Endothelial cell of umbilical vein (primary cell): ENCODE measurements around the gene TSPAN18. TPM values are rescaled to one million over a fixed set of nuclear protein-coding genes. Genes with fewer than 3 reads are reported as not detected.

Source experiments
- BruUV-seq: library from RNA; stranded (reverse); fragments of 400-500 nt; replicated peaks from 2 replicates; lab custom pipeline; 2021; lab: Mats Ljungman, UMichigan
- CTCF ChIA-PET: fragments of 300-600, 350-600 bp; sonication (Branson Sonifier 250); formaldehyde crosslinking; loops from one replicate; lab custom pipeline; 2021; ENCODE audit warnings: antibody characterized with exemption, inconsistent platforms; lab: Charles Lee
- POLR2A ChIA-PET: fragments of 300-600, 350-600 bp; sonication (Branson Sonifier 250); formaldehyde crosslinking; loops from one replicate; lab custom pipeline; 2021; ENCODE audit warnings: antibody characterized with exemption, inconsistent platforms; lab: Charles Lee
- DNase-seq: peaks from one replicate; pipeline ENCODE4 v3.0.0-alpha.2; 2011; ENCODE audit warnings: low read depth, low spot score
- FAIRE-seq: peaks from 2 replicates; lab custom pipeline; 2011; peaks lifted over from hg19 to GRCh38; lab: Jason Lieb, UNC
- H2AFZ ChIP-seq: 2 replicates; pipeline ENCODE4 v1.6.0; 2012; ENCODE audit warnings: low read depth, low read length, control low read depth, inconsistent platforms
- H3K27ac ChIP-seq: 2 replicates; pipeline ENCODE4 v1.5.1; 2011; ENCODE audit warnings: low read depth, mild to moderate bottlenecking, control low read depth, low read length, moderate library complexity; ENCODE audit not compliant: insufficient read depth
- H3K27me3 ChIP-seq, 2 experiments: 2 replicates each; pipeline versions ENCODE4 v1.6.0 to v1.6.1; 2011; ENCODE audit warnings: low read length in 2 of 2, mixed read lengths in 1 of 2; ENCODE audit not compliant: control insufficient read depth in 2 of 2, insufficient read depth in 2 of 2
- H3K36me3 ChIP-seq, 2 experiments: 2 replicates in 1 of 2; 3 replicates in 1 of 2; pipeline ENCODE4 v1.5.1; 2011; ENCODE audit warnings: low read length in 2 of 2, mild to moderate bottlenecking in 1 of 2, moderate library complexity in 1 of 2; ENCODE audit not compliant: control insufficient read depth in 2 of 2, insufficient read depth in 2 of 2; ENCODE audit errors: extremely low read depth in 1 of 2
- H3K4me1 ChIP-seq: 3 replicates; pipeline ENCODE4 v1.5.1; 2011; ENCODE audit warnings: mild to moderate bottlenecking, low read length; ENCODE audit not compliant: control insufficient read depth, insufficient read depth; ENCODE audit errors: extremely low read depth
- H3K4me2 ChIP-seq: 2 replicates; pipeline ENCODE4 v1.6.1; 2011; ENCODE audit warnings: low read length, control low read depth, mixed read lengths; ENCODE audit not compliant: insufficient read depth
- H3K4me3 ChIP-seq, 3 experiments: fragments of 200-600 bp in 1 of 3; sonication (generic), shearing (Covaris generic) in 1 of 3; replicated peaks in 1 of 3; 2 replicates each; pipeline ENCODE4 v1.5.1; 2011 to 2016; ENCODE audit warnings: control low read depth in 3 of 3, low read length in 3 of 3, mild to moderate bottlenecking in 2 of 3, inconsistent platforms in 1 of 3, low read depth in 1 of 3, moderate library complexity in 1 of 3; ENCODE audit not compliant: insufficient read depth in 1 of 3
- H3K79me2 ChIP-seq: 2 replicates; pipeline ENCODE4 v1.6.0; 2012; ENCODE audit warnings: low read length, inconsistent platforms; ENCODE audit not compliant: control insufficient read depth, insufficient read depth
- H3K9ac ChIP-seq: replicated peaks from 2 replicates; pipeline ENCODE3; 2011; ENCODE audit warnings: low read length, control low read depth; ENCODE audit not compliant: insufficient read depth; ENCODE audit errors: extremely low read depth
- H3K9me1 ChIP-seq: replicated peaks from 3 replicates; pipeline ENCODE4 v1.6.0; 2011; ENCODE audit warnings: mild to moderate bottlenecking, low read length; ENCODE audit not compliant: control insufficient read depth, insufficient read depth; ENCODE audit errors: extremely low read depth
- H3K9me3 ChIP-seq: replicated peaks from 2 replicates; pipeline ENCODE4 v1.5.1; 2012; ENCODE audit warnings: low read length, inconsistent platforms; ENCODE audit not compliant: control insufficient read depth, insufficient read depth
- H4K20me1 ChIP-seq: replicated peaks from 2 replicates; pipeline ENCODE3; 2011; ENCODE audit warnings: mild to moderate bottlenecking, low read length; ENCODE audit not compliant: control insufficient read depth, insufficient read depth; ENCODE audit errors: extremely low read depth
- EZH2 ChIP-seq: IDR thresholded peaks from 2 replicates; pipeline ENCODE4 v1.6.1; 2012; ENCODE audit warnings: borderline replicate concordance, low read depth, mild to moderate bottlenecking, moderate library complexity, low read length, inconsistent platforms; ENCODE audit not compliant: severe bottlenecking
- FOS ChIP-seq: IDR thresholded peaks from 2 replicates; pipeline ENCODE4 v1.6.1; 2011; ENCODE audit warnings: mild to moderate bottlenecking, low read length, moderate library complexity, borderline replicate concordance; ENCODE audit not compliant: insufficient read depth
- GATA2 ChIP-seq: IDR thresholded peaks from 2 replicates; pipeline ENCODE4 v1.7.0; 2011; ENCODE audit warnings: low read depth, mild to moderate bottlenecking, moderate library complexity, mixed read lengths, low read length; ENCODE audit not compliant: insufficient read length, insufficient read depth
- JUN ChIP-seq: IDR thresholded peaks from 2 replicates; pipeline ENCODE4 v1.6.1; 2011; ENCODE audit warnings: borderline replicate concordance, low read depth; ENCODE audit not compliant: insufficient read length, insufficient read depth
- MYC ChIP-seq: IDR thresholded peaks from one replicate; pipeline ENCODE4 v1.6.1; 2011; ENCODE audit warnings: mild to moderate bottlenecking, low read depth, low read length
- POLR2A ChIP-seq: IDR thresholded peaks from 2 replicates; pipeline ENCODE4 v1.6.1; 2012; ENCODE audit warnings: low read depth, mild to moderate bottlenecking, control low read depth, low read length
- POLR2AphosphoS5 ChIP-seq: IDR thresholded peaks from 2 replicates; pipeline ENCODE4 v1.6.1; 2012; ENCODE audit warnings: low read depth, mild to moderate bottlenecking, control low read depth, low read length, moderate library complexity; ENCODE audit not compliant: insufficient read depth
- dilution Hi-C: fragments of 300-500 bp; cut with MboI; formaldehyde crosslinking; loops from one replicate; pipeline ENCODE4 v1.15.0; 2019; ENCODE audit warnings: low sequenced_read_pairs; ENCODE audit not compliant: extremely low pct_ligation_motif_present
- intact Hi-C: fragments of 100-400 bp; cut with micrococcal nuclease; formaldehyde crosslinking; loops from one replicate; pipeline ENCODE4 v1.10.0; 2022
- polyA plus RNA-seq, 4 experiments: library from polyadenylated mRNA; depleted of rRNA in 3 of 4; stranded (reverse) in 3 of 4; unstranded in 1 of 4; fragments of >200 nt; gene quantifications; 2 replicates each; pipeline versions ENCODE4 v1.2.1 to v1.2.3, GENCODE V29; 2011 to 2012; ENCODE audit warnings: missing spikeins in 1 of 4
- total RNA-seq: library from RNA; stranded (reverse); gene quantifications from 2 replicates; pipeline ENCODE4 v1.2.3, GENCODE V29; 2021
- TF ChIP-seq, protein P1 (sequence below): IDR thresholded peaks from 2 replicates; pipeline ENCODE4 v1.6.1; 2011; ENCODE audit not compliant: insufficient read depth, insufficient read length
- TF ChIP-seq, protein P2 (sequence below), 2 donors: IDR thresholded peaks; 1 replicate in 1 of 2; 2 replicates in 1 of 2; pipeline ENCODE4 v1.5.1; 2011; ENCODE audit warnings: low read length in 2 of 2, mild to moderate bottlenecking in 2 of 2, moderate library complexity in 2 of 2, control low read depth in 1 of 2, inconsistent platforms in 1 of 2, low read depth in 1 of 2; ENCODE audit not compliant: insufficient read depth in 1 of 2; ENCODE audit errors: extremely low read depth in 1 of 2

Gene TSPAN18
- total and polyA plus RNA-seq, 2 donors (not counting 3 experiments of a cell fraction or from before 2014, with no cell fraction given), result 32.2 to 118 TPM

DNA sequence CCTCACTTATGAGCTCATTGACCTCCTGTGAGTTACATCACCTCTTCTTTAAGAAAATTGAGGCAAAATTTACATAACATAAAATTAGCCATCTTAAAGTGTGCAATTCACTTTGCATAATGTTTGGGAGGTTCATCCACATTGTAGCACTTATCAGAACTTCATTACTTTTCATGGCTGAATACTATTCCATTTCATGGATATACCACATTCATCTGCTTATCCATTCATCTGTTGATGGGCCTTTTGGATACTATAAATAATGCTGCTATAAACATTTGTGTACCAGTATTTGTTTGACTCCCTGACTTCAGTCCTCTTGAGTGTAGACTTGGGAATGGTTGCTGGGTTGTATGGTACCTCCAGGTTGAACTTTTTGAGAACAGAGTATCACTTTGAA, 120.6 kb downstream of the TSPAN18 start:
- H2AFZ ChIP-seq, result no peak overlapping the region
- no peaks in the 10 kb centered on the region for H3K79me2 ChIP-seq
- dilution Hi-C loops, result no loop called here
- no peaks in the 10 kb centered on the region for H3K4me1 ChIP-seq
- no peaks in the 10 kb centered on the region for H3K36me3 ChIP-seq
- no peak for FAIRE-seq
- no peaks in the 10 kb centered on the region for H4K20me1 ChIP-seq
- BruUV-seq, result no TSS peak
- H3K27ac ChIP-seq, result no peak overlapping the region
- POLR2A ChIA-PET, result no interaction called here
- no peak overlapping the region for H3K4me2 ChIP-seq
- no peak for DNase-seq
- H3K9ac ChIP-seq, result no peak overlapping the region
- no peak for TF ChIP-seq POLR2AphosphoS5
- no peak for TF ChIP-seq EZH2
- TF ChIP-seq GATA2, result no peak
- TF ChIP-seq MYC, result no peak
- TF ChIP-seq POLR2A, result no peak
- TF ChIP-seq, protein P1, sequence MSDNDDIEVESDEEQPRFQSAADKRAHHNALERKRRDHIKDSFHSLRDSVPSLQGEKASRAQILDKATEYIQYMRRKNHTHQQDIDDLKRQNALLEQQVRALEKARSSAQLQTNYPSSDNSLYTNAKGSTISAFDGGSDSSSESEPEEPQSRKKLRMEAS, result no peak
- TF ChIP-seq, protein P2, sequence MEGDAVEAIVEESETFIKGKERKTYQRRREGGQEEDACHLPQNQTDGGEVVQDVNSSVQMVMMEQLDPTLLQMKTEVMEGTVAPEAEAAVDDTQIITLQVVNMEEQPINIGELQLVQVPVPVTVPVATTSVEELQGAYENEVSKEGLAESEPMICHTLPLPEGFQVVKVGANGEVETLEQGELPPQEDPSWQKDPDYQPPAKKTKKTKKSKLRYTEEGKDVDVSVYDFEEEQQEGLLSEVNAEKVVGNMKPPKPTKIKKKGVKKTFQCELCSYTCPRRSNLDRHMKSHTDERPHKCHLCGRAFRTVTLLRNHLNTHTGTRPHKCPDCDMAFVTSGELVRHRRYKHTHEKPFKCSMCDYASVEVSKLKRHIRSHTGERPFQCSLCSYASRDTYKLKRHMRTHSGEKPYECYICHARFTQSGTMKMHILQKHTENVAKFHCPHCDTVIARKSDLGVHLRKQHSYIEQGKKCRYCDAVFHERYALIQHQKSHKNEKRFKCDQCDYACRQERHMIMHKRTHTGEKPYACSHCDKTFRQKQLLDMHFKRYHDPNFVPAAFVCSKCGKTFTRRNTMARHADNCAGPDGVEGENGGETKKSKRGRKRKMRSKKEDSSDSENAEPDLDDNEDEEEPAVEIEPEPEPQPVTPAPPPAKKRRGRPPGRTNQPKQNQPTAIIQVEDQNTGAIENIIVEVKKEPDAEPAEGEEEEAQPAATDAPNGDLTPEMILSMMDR (IDR thresholded peaks at IDR 0.05; ENCODE audit: extremely low read depth in 1 of 2, insufficient read depth in 1 of 2, low read depth in 1 of 2, low read length in 2 of 2), result no peak
- no peak for TF ChIP-seq FOS
- no peak for TF ChIP-seq JUN
- intact Hi-C loops, result loop anchor here (1.0 kb wide), 1 partner anchor 49 kb away; no protein-coding TSS in a partner anchor
- no peak overlapping the region for H3K4me3 ChIP-seq
- no peaks in the 10 kb centered on the region for H3K9me1 ChIP-seq
- H3K9me3 ChIP-seq, result no peaks in the 10 kb centered on the region
- peaks cover 0 to 2% of the 10 kb centered on the region in 2 experiments for H3K27me3 ChIP-seq
- CTCF ChIA-PET, result no interaction called here
